Right lobe of liver (tissue), 6 donors: ENCODE data around the gene MGAT4C. TPM values are rescaled to one million over a fixed set of nuclear protein-coding genes. Genes with fewer than 3 reads are reported as not detected.

Source experiments
- ATAC-seq, 4 donors: fragments of 200-7000 bp; cut with Tn5 transposase; one replicate each; pipeline ENCODE4 v1.9.1; 2020; ENCODE audit warnings: mild to moderate bottlenecking in 4 of 4, moderate library complexity in 4 of 4
- DNase-seq, 3 donors: peaks; one replicate each; pipeline ENCODE4 v3.0.0-alpha.2; 2020
- H3K27ac ChIP-seq, 3 donors: fragments of 200-600 bp; one replicate each; pipeline ENCODE4 v1.8.0; 2022
- H3K27me3 ChIP-seq, 2 donors: fragments of 200-600 bp; one replicate each; pipeline ENCODE4 v1.8.0; 2022
- H3K36me3 ChIP-seq, 4 donors: fragments of 200-600 bp; sonication (generic) in 1 of 4; one replicate each; pipeline versions ENCODE4 v1.5.1 to v1.8.0; 2017 to 2022; ENCODE audit warnings: control low read depth in 1 of 4
- H3K4me1 ChIP-seq, 4 donors: fragments of 200-600 bp; sonication (generic) in 1 of 4; one replicate each; pipeline versions ENCODE4 v1.5.1 to v1.8.0; 2017 to 2022; ENCODE audit warnings: control low read depth in 1 of 4
- H3K4me3 ChIP-seq, 3 donors: fragments of 200-600 bp; one replicate each; pipeline ENCODE4 v1.8.0; 2022
- H3K9me3 ChIP-seq, 4 donors: fragments of 200-600 bp; sonication (generic) in 1 of 4; one replicate each; pipeline versions ENCODE4 v1.5.1 to v1.8.0; 2017 to 2022; ENCODE audit warnings: control low read depth in 1 of 4
- POLR2A ChIP-seq: fragments of 450-650 bp; IDR thresholded peaks from one replicate; pipeline ENCODE4 v1.6.1; 2017; ENCODE audit warnings: antibody characterized with exemption, mild to moderate bottlenecking
- WGBS: methylation state at CpG from one replicate; pipeline ENCODE4 v1.1.6; 2018; ENCODE audit warnings: low coverage, low lambda C conversion rate; ENCODE audit not compliant: insufficient coverage; ENCODE audit errors: missing lambda C conversion rate; 5-methylcytosine and 5-hydroxymethylcytosine counted together
- intact Hi-C, 2 donors: fragments of 100-400 bp; cut with DNase I; formaldehyde crosslinking; loops; one replicate each; pipeline versions ENCODE4 v1.11.2 to v1.14.1; 2022
- total RNA-seq, 6 experiments: library from RNA; depleted of rRNA in 2 of 6; stranded (reverse); fragments of >200 nt in 2 of 6; fragmentation: NEBNext Ultra II Directional in 3 of 6; extraction: Animal tissue kit (Norgen Biotek cat#: 25700) in 3 of 6; gene quantifications; one replicate each; pipeline versions ENCODE4 v1.1.0 to v1.2.4, GENCODE V29; 2016 to 2023
- TF ChIP-seq, protein P1 (sequence below), 4 donors: fragments of 200-600 bp in 3 of 4; fragments of 450-650 bp in 1 of 4; IDR thresholded peaks; one replicate each; pipeline versions ENCODE4 v1.5.1 to v1.8.0; 2016 to 2022; ENCODE audit warnings: antibody characterized with exemption in 4 of 4, mild to moderate bottlenecking in 2 of 4
- donor health status: DM: no; HTN: yes; CAD: no.
- donor health status: DM: no; HTN: no; CAD: no.
- donor health status: DM: no; HTN: no; CAD: no.
- donor health status: DM: no; HTN: yes; CAD: no.
- donor health status: DM: no; HTN: yes; CAD: no.

MGAT4C gene
- total RNA-seq, 6 experiments from 2014 or later: 0.06 to 0.55 (median 0.07) TPM; not detected in 1

GRCh38 chr12:85946375-85946774, 309.8 kb downstream of the MGAT4C start:
- WGBS: 75% methylated on average over 3 of the region's 5 CpGs
- Histone ChIP-seq H3K9me3 (no peaks in the 10 kb centered on the region), H3K27me3 (no peaks in the 10 kb centered on the region), H3K27ac (no peak overlapping the region), H3K36me3 (no peaks in the 10 kb centered on the region), H3K4me3 (no peak overlapping the region), H3K4me1 (no peaks in the 10 kb centered on the region)
- no peak for ATAC-seq
- no peak for DNase-seq
- TF ChIP-seq, protein P1, sequence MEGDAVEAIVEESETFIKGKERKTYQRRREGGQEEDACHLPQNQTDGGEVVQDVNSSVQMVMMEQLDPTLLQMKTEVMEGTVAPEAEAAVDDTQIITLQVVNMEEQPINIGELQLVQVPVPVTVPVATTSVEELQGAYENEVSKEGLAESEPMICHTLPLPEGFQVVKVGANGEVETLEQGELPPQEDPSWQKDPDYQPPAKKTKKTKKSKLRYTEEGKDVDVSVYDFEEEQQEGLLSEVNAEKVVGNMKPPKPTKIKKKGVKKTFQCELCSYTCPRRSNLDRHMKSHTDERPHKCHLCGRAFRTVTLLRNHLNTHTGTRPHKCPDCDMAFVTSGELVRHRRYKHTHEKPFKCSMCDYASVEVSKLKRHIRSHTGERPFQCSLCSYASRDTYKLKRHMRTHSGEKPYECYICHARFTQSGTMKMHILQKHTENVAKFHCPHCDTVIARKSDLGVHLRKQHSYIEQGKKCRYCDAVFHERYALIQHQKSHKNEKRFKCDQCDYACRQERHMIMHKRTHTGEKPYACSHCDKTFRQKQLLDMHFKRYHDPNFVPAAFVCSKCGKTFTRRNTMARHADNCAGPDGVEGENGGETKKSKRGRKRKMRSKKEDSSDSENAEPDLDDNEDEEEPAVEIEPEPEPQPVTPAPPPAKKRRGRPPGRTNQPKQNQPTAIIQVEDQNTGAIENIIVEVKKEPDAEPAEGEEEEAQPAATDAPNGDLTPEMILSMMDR (IDR thresholded peaks at IDR 0.05): no peak
- TF ChIP-seq POLR2A: no peak
- intact Hi-C loops: no loop called here

- Histone ChIP-seq H3K36me3 (no peaks in the 10 kb centered on the region), H3K27me3 (no peaks in the 10 kb centered on the region), H3K4me1 (no peaks in the 10 kb centered on the region), H3K9me3 (no peaks in the 10 kb centered on the region), H3K4me3 (no peak overlapping the region), H3K27ac (no peak overlapping the region)
- DNase-seq (no peak), ATAC-seq (no peak)
- intact Hi-C loops: no loop called here
- no peak for TF ChIP-seq POLR2A
- TF ChIP-seq, protein P1 (IDR thresholded peaks at IDR 0.05): no peak
These were observed 329.0 kb downstream of the MGAT4C start for GRCh38 chr12:85927166-85927565.

DNA sequence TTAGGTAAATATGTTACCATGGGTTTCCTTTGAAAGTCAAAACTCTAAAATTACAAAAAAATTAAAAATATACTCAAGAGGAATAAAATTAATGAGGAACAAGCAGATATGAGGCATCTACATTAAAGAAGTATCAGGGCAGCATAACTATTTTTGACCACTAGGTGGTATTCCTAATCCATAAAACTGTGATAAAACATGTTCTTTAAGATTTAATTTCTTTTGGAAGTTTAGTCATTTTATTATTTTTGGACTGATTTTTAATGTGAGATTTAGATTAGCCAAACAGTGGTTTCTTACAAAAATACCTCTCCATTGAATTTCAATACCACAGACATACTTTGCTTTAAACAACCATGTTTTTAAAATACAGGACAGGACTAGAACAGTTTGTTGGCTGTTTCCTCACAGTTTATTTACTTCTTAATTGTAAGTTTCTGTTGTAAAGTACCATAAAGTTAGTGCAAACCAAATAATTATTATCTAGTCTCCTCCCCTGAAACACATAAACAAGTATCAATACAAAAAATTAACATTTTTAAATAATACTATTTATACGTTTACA, 332.3 kb downstream of the MGAT4C start:
- DNase-seq (no peak), ATAC-seq (peak in 2 of 4 donors; percentile 30 to 38)
- WGBS: 83% methylated on average over 1 of the region's 1 CpG
- H3K9me3 ChIP-seq: no peaks in the 10 kb centered on the region
- TF ChIP-seq, protein P1 (IDR thresholded peaks at IDR 0.05): peak; percentile 44 to 73 (median 71)
- no peak for TF ChIP-seq POLR2A
- intact Hi-C loops: no loop called here
- no peaks in the 10 kb centered on the region for H3K27me3 ChIP-seq
- H3K27ac ChIP-seq: no peak overlapping the region
- H3K36me3 ChIP-seq: no peaks in the 10 kb centered on the region
- H3K4me3 ChIP-seq: no peak overlapping the region
- H3K4me1 ChIP-seq: no peaks in the 10 kb centered on the region

- Histone ChIP-seq H3K36me3 (no peaks in the 10 kb centered on the region), H3K9me3 (no peaks in the 10 kb centered on the region), H3K4me1 (no peaks in the 10 kb centered on the region), H3K27ac (no peak overlapping the region), H3K4me3 (no peak overlapping the region), H3K27me3 (no peaks in the 10 kb centered on the region)
- ATAC-seq (peak; percentile 35 to 71 (median 59)), DNase-seq (no peak)
- no peak for TF ChIP-seq POLR2A
- TF ChIP-seq, protein P1 (IDR thresholded peaks at IDR 0.05): peak; percentile 51 to 74 (median 62)
- 1% methylated on average over 3 of the region's 3 CpGs for WGBS
- intact Hi-C loops: no loop called here
These were observed 335.8 kb downstream of the MGAT4C start for GRCh38 chr12:85920324-85920947.
